Sigmoid colon (tissue), 3 donors: ENCODE measurements around the gene ABCC8.

Source experiments
- CTCF ChIP-seq, 4 experiments: fragments of 450-650 bp in 3 of 4; fragments of 200-600 bp in 1 of 4; IDR thresholded peaks; one replicate each; pipeline ENCODE4 v1.5.1; 2016 to 2019; ENCODE audit warnings: antibody characterized with exemption in 4 of 4, mild to moderate bottlenecking in 3 of 4, moderate library complexity in 2 of 4
- POLR2A ChIP-seq, 2 donors: fragments of 450-650 bp; IDR thresholded peaks; one replicate each; pipeline ENCODE4 v1.6.1; 2016; ENCODE audit warnings: antibody characterized with exemption in 2 of 2, mild to moderate bottlenecking in 2 of 2, moderate library complexity in 2 of 2

DNA sequence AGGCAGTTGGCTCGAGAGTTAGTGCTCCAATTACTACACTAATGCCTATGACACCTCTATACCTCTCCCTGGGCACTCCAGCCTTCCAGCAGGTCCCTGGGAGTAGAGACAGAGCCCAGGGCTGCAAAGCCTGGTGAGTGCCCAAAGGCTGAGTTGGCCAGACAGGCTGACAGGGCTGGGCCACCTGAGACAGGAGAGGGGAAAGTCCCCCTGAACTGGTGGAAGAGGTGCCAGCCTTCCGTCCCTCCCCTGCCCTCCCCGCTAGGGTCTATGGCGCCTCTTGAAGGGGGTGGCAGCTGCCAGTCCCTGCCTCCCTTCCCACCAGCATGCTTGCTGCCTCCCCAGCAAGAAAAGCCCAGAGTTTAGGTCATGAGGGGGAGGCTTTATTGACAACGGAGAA, 91.2 kb downstream of the ABCC8 start:
- TF ChIP-seq POLR2A (IDR thresholded peaks at IDR 0.05) (no peak), CTCF (IDR thresholded peaks at IDR 0.05) (no peak)
